SK-N-SH (cell line): Measurements from ENCODE around the gene GALNT17. TPM values are rescaled to one million over a fixed set of nuclear protein-coding genes. Genes with fewer than 3 reads are reported as not detected.

ENCODE experiments used
- CTCF ChIA-PET: fragments of 300-600, 350-600 bp; formaldehyde crosslinking; extraction: SDS; loops from one replicate; lab custom pipeline; 2021; lab: Yijun Ruan, JAX
- POLR2A ChIA-PET: fragments of 350-600 bp; sonication (Branson Sonifier 250); formaldehyde crosslinking; extraction: SDS; loops from one replicate; lab custom pipeline; 2020; ENCODE audit warnings: antibody characterized with exemption, inconsistent platforms; lab: Yijun Ruan, JAX
- DNase-seq: peaks from one replicate; pipeline ENCODE4 v3.0.0; 2012
- H2AFZ ChIP-seq: fragments of 200-600 bp; sonication (generic); 2 replicates; pipeline ENCODE4 v1.8.1; 2016; ENCODE audit warnings: antibody characterized with exemption, mild to moderate bottlenecking, low read depth
- H3F3A ChIP-seq: fragments of 200-600 bp; sonication (generic); replicated peaks from 2 replicates; pipeline ENCODE3; 2016; ENCODE audit warnings: antibody characterized with exemption, mild to moderate bottlenecking; ENCODE audit not compliant: insufficient read depth
- H3K27ac ChIP-seq, 2 experiments: fragments of 200-500 bp in 1 of 2; fragments of 200-600 bp in 1 of 2; sonication (Bioruptor generic) in 1 of 2; sonication (generic), shearing (Covaris generic) in 1 of 2; 2 replicates each; pipeline versions ENCODE4 v1.5.1 to v1.6.1; 2014 to 2016; ENCODE audit warnings: low read depth in 2 of 2, inconsistent platforms in 1 of 2, low read length in 1 of 2, mild to moderate bottlenecking in 1 of 2, mixed read lengths in 1 of 2
- H3K27me3 ChIP-seq: fragments of 200-600 bp; sonication (generic), shearing (Covaris generic); 2 replicates; pipeline ENCODE4 v1.6.1; 2016; ENCODE audit warnings: mixed run types; ENCODE audit not compliant: insufficient read depth
- H3K36me3 ChIP-seq, 2 experiments: fragments of 200-500 bp in 1 of 2; fragments of 200-600 bp in 1 of 2; sonication (Bioruptor generic) in 1 of 2; sonication (generic) in 1 of 2; replicated peaks in 1 of 2; 2 replicates each; pipeline versions ENCODE3 to v1.5.1; 2014 to 2016; ENCODE audit warnings: low read length in 1 of 2, mild to moderate bottlenecking in 1 of 2; ENCODE audit not compliant: insufficient read depth in 2 of 2, control insufficient read depth in 1 of 2
- H3K4me1 ChIP-seq, 2 experiments: fragments of 200-500 bp in 1 of 2; fragments of 200-600 bp in 1 of 2; sonication (Bioruptor generic) in 1 of 2; sonication (generic), shearing (Covaris generic) in 1 of 2; 2 replicates each; pipeline versions ENCODE4 v1.5.1 to v1.6.1; 2014 to 2016; ENCODE audit warnings: low read depth in 1 of 2, low read length in 1 of 2, mixed run types in 1 of 2; ENCODE audit not compliant: insufficient read depth in 2 of 2, control insufficient read depth in 1 of 2
- H3K4me2 ChIP-seq: fragments of 200-600 bp; sonication (generic), shearing (Covaris generic); 2 replicates; pipeline ENCODE4 v1.6.1; 2017; ENCODE audit warnings: mixed run types
- H3K4me3 ChIP-seq, 2 experiments: fragments of 200-500 bp in 1 of 2; fragments of 200-600 bp in 1 of 2; sonication (Bioruptor generic) in 1 of 2; sonication (generic), shearing (Covaris generic) in 1 of 2; 2 replicates each; pipeline versions ENCODE4 v1.5.1 to v1.8.1; 2014 to 2016; ENCODE audit warnings: low read depth in 2 of 2, inconsistent platforms in 1 of 2, low read length in 1 of 2, mild to moderate bottlenecking in 1 of 2, mixed read lengths in 1 of 2, moderate library complexity in 1 of 2
- H3K79me2 ChIP-seq: fragments of 200-600 bp; sonication (generic); 2 replicates; pipeline ENCODE4 v1.8.1; 2017; ENCODE audit warnings: mild to moderate bottlenecking; ENCODE audit not compliant: insufficient read depth
- H3K9ac ChIP-seq: fragments of 200-600 bp; sonication (generic); 2 replicates; pipeline ENCODE4 v1.6.1; 2017; ENCODE audit warnings: mixed run types
- H3K9me2 ChIP-seq: fragments of 200-600 bp; sonication (generic); 2 replicates; pipeline ENCODE4 v1.6.1; 2017; ENCODE audit warnings: mixed run types
- H3K9me3 ChIP-seq: fragments of 200-600 bp; sonication (generic); 2 replicates; pipeline ENCODE4 v1.6.1; 2017; ENCODE audit warnings: mixed run types, mild to moderate bottlenecking, moderate library complexity
- H4K20me1 ChIP-seq: fragments of 200-600 bp; sonication (generic); 2 replicates; pipeline ENCODE4 v1.6.1; 2017; ENCODE audit warnings: mild to moderate bottlenecking, mixed run types; ENCODE audit not compliant: insufficient read depth
- CHD2 ChIP-seq: fragments of 150-350 bp; IDR thresholded peaks from 2 replicates; pipeline ENCODE4 v1.6.1; 2018; ENCODE audit warnings: low read length; ENCODE audit not compliant: partially characterized antibody
- ELF1 ChIP-seq: IDR thresholded peaks from 2 replicates; pipeline ENCODE4 v1.4.0; 2012
- EZH2phosphoT487 ChIP-seq: fragments of 200-600 bp; sonication (generic); IDR thresholded peaks from 2 replicates; pipeline ENCODE4 v1.6.1; 2017; ENCODE audit warnings: low read depth, mixed run types, mild to moderate bottlenecking, antibody characterized with exemption, moderate library complexity, borderline replicate concordance
- FOSL2 ChIP-seq: IDR thresholded peaks from 2 replicates; pipeline ENCODE4 v1.4.0; 2012; ENCODE audit warnings: low read depth, mild to moderate bottlenecking, moderate library complexity, borderline replicate concordance
- GATA2 ChIP-seq: sonication (generic); formaldehyde crosslinking; IDR thresholded peaks from 2 replicates; pipeline ENCODE4 v1.5.0; 2020; ENCODE audit warnings: mild to moderate bottlenecking, missing genetic modification reagents
- JUND ChIP-seq: IDR thresholded peaks from 2 replicates; pipeline ENCODE4 v1.4.0; 2012
- MEF2A ChIP-seq: IDR thresholded peaks from 2 replicates; pipeline ENCODE4 v1.4.0; 2012; ENCODE audit warnings: low read depth, borderline replicate concordance
- MXI1 ChIP-seq: IDR thresholded peaks from 2 replicates; pipeline ENCODE4 v1.6.1; 2012; ENCODE audit warnings: mild to moderate bottlenecking, low read depth, low read length, improper control_type of control experiment
- NFIC ChIP-seq: IDR thresholded peaks from 2 replicates; pipeline ENCODE4 v1.4.0; 2012; ENCODE audit warnings: borderline replicate concordance
- POLR2AphosphoS5 ChIP-seq: IDR thresholded peaks from 2 replicates; pipeline ENCODE4 v1.6.1; 2012; ENCODE audit warnings: low read depth, low read length
- RAD21 ChIP-seq: IDR thresholded peaks from 2 replicates; pipeline ENCODE4 v1.6.1; 2012; ENCODE audit warnings: mild to moderate bottlenecking, low read length
- RCOR1 ChIP-seq: fragments of 150-350 bp; IDR thresholded peaks from 2 replicates; pipeline ENCODE4 v1.6.1; 2017; ENCODE audit warnings: antibody characterized with exemption, low read length
- REST ChIP-seq: IDR thresholded peaks from 2 replicates; pipeline ENCODE4 v1.6.1; 2012; ENCODE audit warnings: mild to moderate bottlenecking, low read depth, low read length, moderate library complexity
- RFX5 ChIP-seq: IDR thresholded peaks from 2 replicates; pipeline ENCODE4 v1.6.1; 2012; ENCODE audit warnings: mild to moderate bottlenecking, improper control_type of control experiment, low read length
- SIN3A ChIP-seq: IDR thresholded peaks from 2 replicates; pipeline ENCODE4 v1.6.1; 2012; ENCODE audit warnings: low read depth, mild to moderate bottlenecking, low read length, moderate library complexity, borderline replicate concordance
- TCF12 ChIP-seq: IDR thresholded peaks from 2 replicates; pipeline ENCODE4 v1.4.0; 2012
- USF1 ChIP-seq: IDR thresholded peaks from 2 replicates; pipeline ENCODE4 v1.4.0; 2012; ENCODE audit warnings: low read depth, borderline replicate concordance
- YY1 ChIP-seq: IDR thresholded peaks from 2 replicates; pipeline ENCODE4 v1.4.0; 2012; ENCODE audit warnings: low read depth, mild to moderate bottlenecking
- WGBS: methylation state at CpG from one replicate; pipeline ENCODE4 v1.1.6; 2017; ENCODE audit warnings: low lambda C conversion rate; 5-methylcytosine and 5-hydroxymethylcytosine counted together
- polyA plus RNA-seq, 3 experiments: library from polyadenylated mRNA; depleted of rRNA; stranded (reverse); fragments of >200 nt; gene quantifications; 2 replicates each; pipeline ENCODE4 v1.2.3, GENCODE V29; 2012

GALNT17 gene
- polyA plus RNA-seq, 1 of the 3 experiments (the other 2 are of a cell fraction) = not detected

GRCh38 chr7:71566376-71566775 is 434.4 kb downstream of the GALNT17 start (continued):
- no peak for TF ChIP-seq REST
- no peak for TF ChIP-seq JUND
- TF ChIP-seq EZH2phosphoT487 = no peak

GRCh38 chr7:71566991-71567390 is 435.0 kb downstream of the GALNT17 start:
- no peaks in the 10 kb centered on the region for H3K9me2 ChIP-seq
- CTCF ChIA-PET = no interaction called here
- H3K9ac ChIP-seq = no peak overlapping the region
- H3F3A ChIP-seq = no peaks in the 10 kb centered on the region
- no peaks in the 10 kb centered on the region for H3K27me3 ChIP-seq
- H3K4me3 ChIP-seq = no peak overlapping the region
- no peak overlapping the region for H2AFZ ChIP-seq
- POLR2A ChIA-PET = no interaction called here
- no peak for DNase-seq
- no peaks in the 10 kb centered on the region for H3K4me1 ChIP-seq
- H3K4me2 ChIP-seq = no peak overlapping the region
- TF ChIP-seq ELF1 = no peak
- no peak for TF ChIP-seq FOSL2
- TF ChIP-seq RCOR1 = no peak
- no peak for TF ChIP-seq RFX5
- no peak for TF ChIP-seq NFIC
- no peak for TF ChIP-seq MEF2A
- TF ChIP-seq RAD21 = no peak
- TF ChIP-seq POLR2AphosphoS5 = no peak
- TF ChIP-seq USF1 = no peak
- TF ChIP-seq YY1 = no peak
- no peak for TF ChIP-seq SIN3A
- no peak for TF ChIP-seq CHD2
- no peak for TF ChIP-seq TCF12
- TF ChIP-seq MXI1 = no peak
- no peak for TF ChIP-seq GATA2 (CRISPR knock-in tag)
- TF ChIP-seq, all 33 proteins: peak for 0
- H4K20me1 ChIP-seq = no peaks in the 10 kb centered on the region
- no peaks in the 10 kb centered on the region for H3K36me3 ChIP-seq
- no peak overlapping the region for H3K27ac ChIP-seq
- no peaks in the 10 kb centered on the region for H3K79me2 ChIP-seq
- WGBS = 39% methylated on average over 6 of the region's 6 CpGs
- H3K9me3 ChIP-seq = no peaks in the 10 kb centered on the region
